A673 (cell line): Measurements from ENCODE around the gene GCC1. TPM values are rescaled to one million over a fixed set of nuclear protein-coding genes. Genes with fewer than 3 reads are reported as not detected.
"Not testable (repeated sequence)": the region's sequence is repeated elsewhere in the genome, so short reads cannot be mapped to it uniquely, and the experiment has no call there.

Source experiments
- BruUV-seq: library from RNA; stranded (reverse); fragments of 400-500 nt; replicated peaks from 2 replicates; lab custom pipeline; 2021; lab: Mats Ljungman, UMichigan
- CTCF ChIA-PET: fragments of 300-600 bp; sonication (Branson Sonifier 250); formaldehyde crosslinking; loops from one replicate; lab custom pipeline; 2022; ENCODE audit warnings: antibody characterized with exemption; lab: Charles Lee
- POLR2A ChIA-PET: fragments of 300-600 bp; sonication (Branson Sonifier 250); formaldehyde crosslinking; loops from one replicate; lab custom pipeline; 2022; ENCODE audit warnings: antibody characterized with exemption; ENCODE audit not compliant: low non-redundant PET; lab: Charles Lee
- DNase-seq: peaks from one replicate; pipeline ENCODE4 v3.0.0-alpha.2; 2015; ENCODE audit warnings: low spot score
- H3K27ac ChIP-seq: fragments of 200-600 bp; sonication (generic); 2 replicates; pipeline ENCODE4 v1.5.1; 2016; ENCODE audit warnings: mixed run types, low read depth, mild to moderate bottlenecking, mixed read lengths, antibody characterized with exemption, low read length; ENCODE audit not compliant: poor library complexity, severe bottlenecking
- H3K27me3 ChIP-seq: fragments of 200-600 bp; sonication (generic); replicated peaks from 2 replicates; pipeline ENCODE4 v1.6.1; 2017; ENCODE audit warnings: mixed run types, low read depth, mild to moderate bottlenecking, mixed read lengths, antibody characterized with exemption, low read length; ENCODE audit not compliant: insufficient read depth, poor library complexity
- H3K36me3 ChIP-seq: fragments of 200-600 bp; sonication (generic); 2 replicates; pipeline ENCODE4 v1.6.1; 2016; ENCODE audit warnings: mixed run types, mild to moderate bottlenecking, mixed read lengths, antibody characterized with exemption, low read length; ENCODE audit not compliant: insufficient read depth, poor library complexity, severe bottlenecking
- H3K4me1 ChIP-seq: fragments of 200-600 bp; sonication (generic); 2 replicates; pipeline ENCODE4 v1.6.1; 2017; ENCODE audit warnings: mixed run types, mild to moderate bottlenecking, mixed read lengths, antibody characterized with exemption, low read length; ENCODE audit not compliant: insufficient read depth, poor library complexity, severe bottlenecking
- H3K4me3 ChIP-seq: fragments of 200-600 bp; sonication (generic); 2 replicates; pipeline ENCODE4 v1.5.1; 2016; ENCODE audit warnings: low read depth, mixed run types, mild to moderate bottlenecking, mixed read lengths, low read length; ENCODE audit not compliant: poor library complexity, severe bottlenecking
- H3K9me3 ChIP-seq: fragments of 200-600 bp; sonication (generic); 2 replicates; pipeline ENCODE4 v1.6.1; 2016; ENCODE audit warnings: mixed run types, low read depth, mild to moderate bottlenecking, mixed read lengths, antibody characterized with exemption, low read length; ENCODE audit not compliant: poor library complexity, severe bottlenecking
- EZH2 ChIP-seq: fragments of 200-600 bp; sonication (generic); IDR thresholded peaks from 2 replicates; pipeline ENCODE4 v1.6.1; 2017; ENCODE audit warnings: borderline replicate concordance, low read depth, mild to moderate bottlenecking, mixed read lengths, antibody characterized with exemption, low read length; ENCODE audit not compliant: poor library complexity, severe bottlenecking
- intact Hi-C: fragments of 100-400 bp; cut with micrococcal nuclease; formaldehyde crosslinking; loops from one replicate; pipeline ENCODE4 v1.10.0; 2022; ENCODE audit not compliant: unreplicated experiment
- total RNA-seq: library from RNA; stranded (reverse); gene quantifications from 2 replicates; pipeline ENCODE4 v1.2.3, GENCODE V29; 2021
- TF ChIP-seq, protein P1 (sequence below): fragments of 300-800, 200-600 bp; sonication (generic); conservative IDR thresholded peaks from 2 replicates; pipeline ENCODE4 v1.5.1; 2017; ENCODE audit warnings: low read depth, mild to moderate bottlenecking, antibody characterized with exemption, low read length, moderate library complexity, mixed read lengths

The GCC1 gene
- total RNA-seq, 1 experiment from 2014 or later = 15.2 TPM

DNA sequence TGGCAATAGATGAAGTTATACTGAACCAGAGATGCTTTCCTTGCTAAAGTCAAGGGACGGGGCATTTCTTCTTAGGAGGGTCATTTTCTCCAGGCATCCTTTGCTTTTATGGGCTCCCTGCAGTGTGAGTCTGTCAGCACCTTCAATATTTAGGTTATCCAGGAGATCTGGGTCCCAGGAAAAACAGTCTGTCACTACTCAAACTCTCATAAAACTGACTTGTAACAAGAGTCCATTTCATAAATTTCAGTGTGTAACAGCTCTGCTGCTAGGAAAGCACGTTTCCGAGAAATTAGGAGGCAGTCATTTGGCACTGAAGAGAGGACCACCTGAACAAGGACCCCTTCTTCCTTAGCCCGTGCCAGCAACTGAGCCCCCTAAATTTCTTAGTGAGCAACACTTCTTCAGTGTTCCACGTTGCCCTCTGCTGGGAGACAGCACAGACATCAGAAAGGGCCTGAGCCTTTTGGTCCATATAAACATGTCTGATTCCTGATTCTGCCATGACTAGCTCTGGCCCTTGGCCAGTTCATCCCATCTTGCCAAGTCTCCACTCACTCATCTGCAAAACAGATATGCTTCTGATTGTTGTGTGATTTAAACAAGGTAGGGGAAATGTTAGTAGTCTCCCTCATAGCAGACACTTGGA lies 7.2 kb downstream of the GCC1 start:
- BruUV-seq = no TSS peak
- intact Hi-C loops = no loop called here
- no peaks in the 10 kb centered on the region for H3K9me3 ChIP-seq
- no peak overlapping the region for H3K4me3 ChIP-seq
- ChIA-PET POLR2A (no interaction called here), CTCF (no interaction called here)
- no peaks in the 10 kb centered on the region for H3K27me3 ChIP-seq
- TF ChIP-seq EZH2 = no peak
- TF ChIP-seq, protein P1, sequence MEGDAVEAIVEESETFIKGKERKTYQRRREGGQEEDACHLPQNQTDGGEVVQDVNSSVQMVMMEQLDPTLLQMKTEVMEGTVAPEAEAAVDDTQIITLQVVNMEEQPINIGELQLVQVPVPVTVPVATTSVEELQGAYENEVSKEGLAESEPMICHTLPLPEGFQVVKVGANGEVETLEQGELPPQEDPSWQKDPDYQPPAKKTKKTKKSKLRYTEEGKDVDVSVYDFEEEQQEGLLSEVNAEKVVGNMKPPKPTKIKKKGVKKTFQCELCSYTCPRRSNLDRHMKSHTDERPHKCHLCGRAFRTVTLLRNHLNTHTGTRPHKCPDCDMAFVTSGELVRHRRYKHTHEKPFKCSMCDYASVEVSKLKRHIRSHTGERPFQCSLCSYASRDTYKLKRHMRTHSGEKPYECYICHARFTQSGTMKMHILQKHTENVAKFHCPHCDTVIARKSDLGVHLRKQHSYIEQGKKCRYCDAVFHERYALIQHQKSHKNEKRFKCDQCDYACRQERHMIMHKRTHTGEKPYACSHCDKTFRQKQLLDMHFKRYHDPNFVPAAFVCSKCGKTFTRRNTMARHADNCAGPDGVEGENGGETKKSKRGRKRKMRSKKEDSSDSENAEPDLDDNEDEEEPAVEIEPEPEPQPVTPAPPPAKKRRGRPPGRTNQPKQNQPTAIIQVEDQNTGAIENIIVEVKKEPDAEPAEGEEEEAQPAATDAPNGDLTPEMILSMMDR = peak; percentile 23; the same call in 1 of the 2 replicates
- H3K36me3 ChIP-seq = peaks cover 8% of the 10 kb centered on the region
- H3K4me1 ChIP-seq = no peaks in the 10 kb centered on the region
- DNase-seq = no peak
- H3K27ac ChIP-seq = no peak overlapping the region

DNA sequence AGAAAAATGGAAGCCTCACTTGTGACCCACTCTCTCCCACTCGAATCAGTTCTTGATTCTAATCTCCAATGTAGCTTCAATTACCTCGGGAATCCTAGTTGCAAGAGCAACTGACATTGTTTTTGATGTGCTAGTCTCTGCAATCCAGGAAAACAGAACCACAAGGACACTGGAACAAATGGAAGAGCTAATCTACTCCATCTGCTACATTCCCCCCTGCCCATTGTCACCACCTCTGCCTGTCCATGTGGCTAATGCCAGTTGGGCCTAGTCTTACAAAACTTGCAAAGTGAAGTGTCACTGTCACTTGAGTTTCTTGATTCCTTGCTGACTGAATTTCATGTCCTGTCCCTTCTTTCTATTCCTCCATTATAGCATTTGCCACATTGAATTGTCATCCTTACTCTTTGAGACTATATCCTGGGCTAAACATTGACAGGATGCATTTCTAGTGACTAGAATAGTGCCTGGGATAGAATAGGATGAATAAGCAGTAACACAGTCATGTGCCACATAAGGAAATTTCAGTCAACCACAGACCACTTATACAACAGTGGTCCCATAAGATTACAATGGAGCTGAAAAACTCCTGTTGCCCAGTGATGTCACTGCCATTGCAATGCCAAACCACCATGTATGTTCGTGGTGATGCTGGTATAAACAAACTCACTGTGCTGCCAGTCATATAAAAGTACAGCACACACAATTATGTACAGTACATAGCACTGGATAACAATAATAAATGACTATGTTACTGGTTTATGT lies 13.5 kb downstream of the GCC1 start:
- no peaks in the 10 kb centered on the region for H3K4me1 ChIP-seq
- no peaks in the 10 kb centered on the region for H3K9me3 ChIP-seq
- no TSS peak for BruUV-seq
- intact Hi-C loops = no loop called here
- H3K36me3 ChIP-seq = no peaks in the 10 kb centered on the region
- H3K27me3 ChIP-seq = no peaks in the 10 kb centered on the region
- H3K27ac ChIP-seq = no peak overlapping the region
- no peak for DNase-seq
- POLR2A ChIA-PET = no interaction called here
- TF ChIP-seq, protein P1 = no peak
- TF ChIP-seq EZH2 = no peak
- H3K4me3 ChIP-seq = no peak overlapping the region
- CTCF ChIA-PET = no interaction called here

DNA sequence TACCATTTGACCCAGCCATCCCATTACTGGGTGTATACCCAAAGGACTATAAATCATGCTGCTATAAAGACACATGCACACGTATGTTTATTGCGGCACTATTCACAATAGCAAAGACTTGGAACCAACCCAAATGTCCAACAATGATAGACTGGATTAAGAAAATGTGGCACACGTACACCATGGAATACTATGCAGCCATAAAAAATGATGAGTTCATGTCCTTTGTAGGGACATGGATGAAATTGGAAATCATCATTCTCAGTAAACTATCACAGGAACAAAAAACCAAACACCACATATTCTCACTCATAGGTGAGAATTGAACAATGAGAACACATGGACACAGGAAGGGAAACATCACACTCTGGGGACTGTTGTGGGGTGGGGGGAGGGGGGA lies 17.4 kb downstream of the GCC1 start:
- CTCF ChIA-PET, DNase-seq, H3K4me1 ChIP-seq, H3K9me3 ChIP-seq, H3K27ac ChIP-seq, POLR2A ChIA-PET, H3K4me3 ChIP-seq, intact Hi-C loops, H3K36me3 ChIP-seq, H3K27me3 ChIP-seq, BruUV-seq: not testable (repeated sequence)
